DOHH2 (cell line): ENCODE results near the gene POLR2B.

ENCODE experiments used
- EZH2phosphoT487 ChIP-seq: fragments of 200-600 bp; sonication (generic); IDR thresholded peaks from 2 replicates; pipeline ENCODE4 v1.6.1; 2017; ENCODE audit warnings: borderline replicate concordance, mild to moderate bottlenecking, antibody characterized with exemption, low read length, moderate library complexity, mixed read lengths
- TF ChIP-seq, protein P1 (sequence below): fragments of 200-600 bp; sonication (generic); IDR thresholded peaks from one replicate; pipeline ENCODE4 v1.5.1; 2014; ENCODE audit warnings: antibody characterized with exemption, mild to moderate bottlenecking, low read depth, low read length; ENCODE audit not compliant: poor library complexity, severe bottlenecking

DNA sequence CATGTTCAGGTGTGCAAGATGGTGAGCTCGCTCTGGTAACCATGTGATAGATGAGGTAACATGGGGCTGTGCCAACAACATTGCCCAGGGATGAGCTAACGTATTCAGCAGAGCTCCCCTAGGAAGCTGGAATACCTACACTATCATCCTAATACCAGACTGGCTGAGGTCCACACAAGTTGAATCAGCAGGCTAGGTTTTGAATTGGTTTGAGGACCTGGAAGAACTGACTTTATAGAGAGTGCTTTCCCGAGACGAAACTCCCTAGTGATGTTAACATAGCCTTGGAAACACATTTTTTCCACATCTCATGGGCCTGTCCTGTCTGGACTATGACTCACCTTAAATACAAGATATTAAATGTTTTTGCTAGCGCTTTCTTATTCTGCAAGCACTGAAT, 74.8 kb downstream of the POLR2B start:
- TF ChIP-seq, protein P1, sequence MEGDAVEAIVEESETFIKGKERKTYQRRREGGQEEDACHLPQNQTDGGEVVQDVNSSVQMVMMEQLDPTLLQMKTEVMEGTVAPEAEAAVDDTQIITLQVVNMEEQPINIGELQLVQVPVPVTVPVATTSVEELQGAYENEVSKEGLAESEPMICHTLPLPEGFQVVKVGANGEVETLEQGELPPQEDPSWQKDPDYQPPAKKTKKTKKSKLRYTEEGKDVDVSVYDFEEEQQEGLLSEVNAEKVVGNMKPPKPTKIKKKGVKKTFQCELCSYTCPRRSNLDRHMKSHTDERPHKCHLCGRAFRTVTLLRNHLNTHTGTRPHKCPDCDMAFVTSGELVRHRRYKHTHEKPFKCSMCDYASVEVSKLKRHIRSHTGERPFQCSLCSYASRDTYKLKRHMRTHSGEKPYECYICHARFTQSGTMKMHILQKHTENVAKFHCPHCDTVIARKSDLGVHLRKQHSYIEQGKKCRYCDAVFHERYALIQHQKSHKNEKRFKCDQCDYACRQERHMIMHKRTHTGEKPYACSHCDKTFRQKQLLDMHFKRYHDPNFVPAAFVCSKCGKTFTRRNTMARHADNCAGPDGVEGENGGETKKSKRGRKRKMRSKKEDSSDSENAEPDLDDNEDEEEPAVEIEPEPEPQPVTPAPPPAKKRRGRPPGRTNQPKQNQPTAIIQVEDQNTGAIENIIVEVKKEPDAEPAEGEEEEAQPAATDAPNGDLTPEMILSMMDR, result no peak
- TF ChIP-seq EZH2phosphoT487, result no peak
